GM19351 (cell line): Measurements from ENCODE around the gene RAD18.

Experiments used
- ATAC-seq: cut with Tn5 transposase; IDR thresholded peaks from one replicate; pipeline ENCODE4 v1.9.1; 2021; ENCODE audit warnings: mild to moderate bottlenecking, moderate library complexity; ENCODE audit not compliant: unreplicated experiment

Gene RAD18

GRCh38 chr3:8966150-8966819 is 3.0 kb upstream of the RAD18 start:
- no peak for ATAC-seq

GRCh38 chr3:8964436-8965370 is 1.4 kb upstream of the RAD18 start:
- no peak for ATAC-seq

GRCh38 chr3:8962226-8962861 is 928 bp downstream of the RAD18 start:
- ATAC-seq, result no peak

GRCh38 chr3:8959668-8960067 is 3.6 kb downstream of the RAD18 start:
- ATAC-seq, result no peak

- peak; percentile 92 for ATAC-seq
These were observed 8.1 kb downstream of the RAD18 start for GRCh38 chr3:8954938-8955763.

- ATAC-seq, result no peak
These were observed 10.0 kb downstream of the RAD18 start for GRCh38 chr3:8953313-8953712.

GRCh38 chr3:8952130-8952529 is 11.1 kb downstream of the RAD18 start:
- no peak for ATAC-seq

GRCh38 chr3:8945890-8946600 is 17.2 kb downstream of the RAD18 start:
- no peak for ATAC-seq

GRCh38 chr3:8942746-8943488 is 20.4 kb downstream of the RAD18 start:
- ATAC-seq, result no peak

- ATAC-seq, result no peak
These were observed 21.2 kb downstream of the RAD18 start for GRCh38 chr3:8942115-8942514.

GRCh38 chr3:8938021-8938420 is 25.3 kb downstream of the RAD18 start:
- no peak for ATAC-seq

- ATAC-seq, result no peak
These were observed 25.9 kb downstream of the RAD18 start for GRCh38 chr3:8937064-8938020.

GRCh38 chr3:8932507-8932906 is 30.8 kb downstream of the RAD18 start:
- no peak for ATAC-seq

GRCh38 chr3:8931342-8931741 is 31.9 kb downstream of the RAD18 start:
- ATAC-seq, result no peak

GRCh38 chr3:8929860-8930259 is 33.4 kb downstream of the RAD18 start:
- ATAC-seq, result no peak

- ATAC-seq, result no peak
These were observed 48.8 kb downstream of the RAD18 start for GRCh38 chr3:8914491-8914890.

GRCh38 chr3:8911781-8912180 is 51.5 kb downstream of the RAD18 start:
- no peak for ATAC-seq

GRCh38 chr3:8909160-8909559 is 54.1 kb downstream of the RAD18 start:
- ATAC-seq, result no peak
